COR-L47 (cell line): Measurements from ENCODE around the gene CELSR1.
"Not testable (repeated sequence)": the region's sequence is repeated elsewhere in the genome, so short reads cannot be mapped to it uniquely, and the experiment has no call there.

ENCODE experiments used
- DNase-seq: peaks from one replicate; lab custom pipeline; 2025; lab: John Stamatoyannopoulos, UW

The CELSR1 gene

GRCh38 chr22:46417769-46418168, 119.7 kb downstream of the CELSR1 start:
- no peak for DNase-seq

- DNase-seq: no peak
Measured at GRCh38 chr22:46416891-46417580, 120.4 kb downstream of the CELSR1 start.

GRCh38 chr22:46416520-46416871, 120.9 kb downstream of the CELSR1 start:
- no peak for DNase-seq

- DNase-seq: no peak
Measured at GRCh38 chr22:46415776-46416519, 121.5 kb downstream of the CELSR1 start.

GRCh38 chr22:46414704-46415103, 122.7 kb downstream of the CELSR1 start:
- no peak for DNase-seq

- no peak for DNase-seq
Measured at GRCh38 chr22:46413725-46414379, 123.6 kb downstream of the CELSR1 start.

- DNase-seq: no peak
Measured at GRCh38 chr22:46411347-46411746, 126.1 kb downstream of the CELSR1 start.

GRCh38 chr22:46410291-46410808, 127.1 kb downstream of the CELSR1 start:
- DNase-seq: no peak

GRCh38 chr22:46409631-46410210, 127.7 kb downstream of the CELSR1 start:
- DNase-seq: no peak

GRCh38 chr22:46408568-46409506, 128.6 kb downstream of the CELSR1 start:
- DNase-seq: no peak

- DNase-seq: no peak
Measured at GRCh38 chr22:46407748-46408147, 129.7 kb downstream of the CELSR1 start.

GRCh38 chr22:46406791-46407190, 130.6 kb downstream of the CELSR1 start:
- no peak for DNase-seq

- DNase-seq: no peak
Measured at GRCh38 chr22:46406349-46406748, 131.1 kb downstream of the CELSR1 start.

GRCh38 chr22:46405901-46406300, 131.5 kb downstream of the CELSR1 start:
- DNase-seq: no peak

GRCh38 chr22:46403880-46404279, 133.5 kb downstream of the CELSR1 start:
- not testable (repeated sequence) for DNase-seq

- no peak for DNase-seq
Measured at GRCh38 chr22:46402505-46402904, 134.9 kb downstream of the CELSR1 start.

GRCh38 chr22:46401370-46401769, 136.1 kb downstream of the CELSR1 start:
- no peak for DNase-seq

GRCh38 chr22:46399251-46400024, 138.0 kb downstream of the CELSR1 start:
- no peak for DNase-seq

- no peak for DNase-seq
Measured at GRCh38 chr22:46397951-46398350, 139.5 kb downstream of the CELSR1 start.

GRCh38 chr22:46397514-46397913, 139.9 kb downstream of the CELSR1 start:
- no peak for DNase-seq

GRCh38 chr22:46397049-46397448, 140.4 kb downstream of the CELSR1 start:
- not testable (repeated sequence) for DNase-seq
